Neural progenitor cell (in vitro differentiated cells): ENCODE measurements around the gene PRSS57. TPM values are rescaled to one million over a fixed set of nuclear protein-coding genes. Genes with fewer than 3 reads are reported as not detected.

ENCODE experiments used
- DNase-seq: peaks from one replicate; pipeline ENCODE4 v3.0.0-alpha.2; 2016; ENCODE audit warnings: low spot score
- H2AFZ ChIP-seq: fragments of 200-600 bp; sonication (generic); replicated peaks from 2 replicates; pipeline ENCODE4 v1.6.1; 2016; ENCODE audit warnings: antibody characterized with exemption
- H3F3A ChIP-seq: fragments of 200-600 bp; sonication (generic); 2 replicates; pipeline ENCODE4 v1.6.1; 2016; ENCODE audit warnings: antibody characterized with exemption, low read depth
- H3K27ac ChIP-seq: fragments of 200-600 bp; sonication (generic); 2 replicates; pipeline ENCODE4 v1.5.1; 2016; ENCODE audit warnings: mild to moderate bottlenecking
- H3K27me3 ChIP-seq: fragments of 200-600 bp; sonication (generic); 2 replicates; pipeline ENCODE4 v1.6.1; 2016; ENCODE audit warnings: mild to moderate bottlenecking, moderate library complexity
- H3K36me3 ChIP-seq: fragments of 200-600 bp; sonication (generic); 2 replicates; pipeline ENCODE4 v1.5.1; 2016
- H3K4me1 ChIP-seq: fragments of 200-600 bp; sonication (generic); 2 replicates; pipeline ENCODE4 v1.6.1; 2016; ENCODE audit warnings: mixed run types
- H3K4me2 ChIP-seq: fragments of 200-600 bp; sonication (generic); 2 replicates; pipeline ENCODE4 v1.6.1; 2016
- H3K4me3 ChIP-seq: fragments of 200-600 bp; sonication (generic); 2 replicates; pipeline ENCODE4 v1.5.1; 2016
- H3K79me2 ChIP-seq: fragments of 200-600 bp; sonication (generic); 2 replicates; pipeline ENCODE4 v1.6.1; 2016; ENCODE audit warnings: low read depth
- H3K9ac ChIP-seq: fragments of 200-600 bp; sonication (generic); 2 replicates; pipeline ENCODE4 v1.6.1; 2016
- H3K9me3 ChIP-seq: fragments of 200-600 bp; sonication (generic); 2 replicates; pipeline ENCODE4 v1.5.1; 2016; ENCODE audit warnings: low read depth
- H4K20me1 ChIP-seq: fragments of 200-600 bp; sonication (generic); 2 replicates; pipeline ENCODE4 v1.6.1; 2016; ENCODE audit warnings: low read depth
- H3K27ac Mint-ChIP-seq: 3 replicates; pipeline ENCODE4 v1.8.0; 2021; ENCODE audit warnings: mixed read lengths
- H3K27me3 Mint-ChIP-seq: 2 replicates; pipeline ENCODE4 v1.8.0; 2022; ENCODE audit warnings: low read depth, mild to moderate bottlenecking, inconsistent platforms, moderate library complexity, mixed read lengths; ENCODE audit not compliant: insufficient read depth
- H3K36me3 Mint-ChIP-seq: 3 replicates; pipeline ENCODE4 v1.8.0; 2021; ENCODE audit warnings: mixed read lengths
- H3K4me1 Mint-ChIP-seq: 3 replicates; pipeline ENCODE4 v1.8.0; 2021; ENCODE audit warnings: mixed read lengths
- H3K4me3 Mint-ChIP-seq: 3 replicates; pipeline ENCODE4 v1.8.0; 2021; ENCODE audit warnings: mild to moderate bottlenecking, moderate library complexity, mixed read lengths
- H3K9me3 Mint-ChIP-seq: 3 replicates; pipeline ENCODE4 v1.8.0; 2020; ENCODE audit warnings: mixed read lengths
- EZH2 ChIP-seq: fragments of 200-600 bp; sonication (generic); IDR thresholded peaks from 2 replicates; pipeline ENCODE4 v1.6.1; 2017; ENCODE audit warnings: antibody characterized with exemption, mild to moderate bottlenecking, moderate library complexity
- EZH2phosphoT487 ChIP-seq: fragments of 200-600 bp; sonication (generic); IDR thresholded peaks from 2 replicates; pipeline ENCODE4 v1.6.1; 2017; ENCODE audit warnings: antibody characterized with exemption
- total RNA-seq: library from RNA; depleted of rRNA; stranded (reverse); fragments of >200 nt; gene quantifications from 2 replicates; pipeline ENCODE4 v1.2.3, GENCODE V29; 2015; ENCODE audit warnings: low replicate concordance
- TF ChIP-seq, protein P1 (sequence below): fragments of 200-600 bp; sonication (generic); IDR thresholded peaks from 2 replicates; pipeline ENCODE4 v1.5.1; 2017; ENCODE audit warnings: antibody characterized with exemption, mild to moderate bottlenecking

The PRSS57 gene
- total RNA-seq, 1 donor from 2014 or later: not detected

DNA sequence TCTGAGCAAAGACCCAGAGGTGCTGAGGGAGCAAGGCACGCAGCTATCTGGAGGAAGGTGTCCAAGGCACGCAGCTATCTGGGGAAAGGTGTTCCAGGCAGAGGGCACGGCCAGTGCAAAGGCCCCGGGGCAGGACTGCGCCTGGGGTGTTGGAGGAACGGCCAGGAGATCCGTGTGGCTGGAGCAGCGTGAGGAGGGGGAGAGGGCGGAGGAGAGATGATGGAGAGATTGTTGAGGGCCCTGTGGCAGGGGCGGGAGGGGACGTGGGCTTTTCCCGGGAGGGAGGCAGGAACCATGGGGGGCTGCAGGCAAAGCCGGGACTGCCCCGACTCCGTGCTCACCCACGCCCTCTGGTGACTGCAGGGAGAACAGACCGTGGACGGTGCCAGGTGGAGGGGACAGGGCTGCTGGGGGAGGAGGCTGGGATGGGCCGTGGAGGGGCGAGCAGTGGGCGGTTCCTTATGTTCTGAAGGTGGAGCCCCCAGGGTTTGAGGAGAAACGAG lies 42.4 kb upstream of the PRSS57 start:
- Histone ChIP-seq H2AFZ (no peak overlapping the region), H4K20me1 (peaks cover 6% of the 10 kb centered on the region), H3K4me1 (no peaks in the 10 kb centered on the region), H3F3A (peaks cover 4% of the 10 kb centered on the region), H3K9me3 (no peaks in the 10 kb centered on the region), H3K27me3 (no peaks in the 10 kb centered on the region), H3K36me3 (no peaks in the 10 kb centered on the region), H3K27ac (no peak overlapping the region), H3K4me3 (no peak overlapping the region), H3K79me2 (no peaks in the 10 kb centered on the region), H3K4me2 (no peak overlapping the region), H3K9ac (no peak overlapping the region)
- peaks cover 8% of the 10 kb centered on the region for H3K36me3 Mint-ChIP-seq
- H3K27me3 Mint-ChIP-seq: peaks cover 3% of the 10 kb centered on the region
- no peak overlapping the region for H3K27ac Mint-ChIP-seq
- H3K4me3 Mint-ChIP-seq: no peak overlapping the region
- H3K4me1 Mint-ChIP-seq: peaks cover 7% of the 10 kb centered on the region
- peak; percentile 63 for DNase-seq
- no peak for TF ChIP-seq EZH2
- TF ChIP-seq, protein P1, sequence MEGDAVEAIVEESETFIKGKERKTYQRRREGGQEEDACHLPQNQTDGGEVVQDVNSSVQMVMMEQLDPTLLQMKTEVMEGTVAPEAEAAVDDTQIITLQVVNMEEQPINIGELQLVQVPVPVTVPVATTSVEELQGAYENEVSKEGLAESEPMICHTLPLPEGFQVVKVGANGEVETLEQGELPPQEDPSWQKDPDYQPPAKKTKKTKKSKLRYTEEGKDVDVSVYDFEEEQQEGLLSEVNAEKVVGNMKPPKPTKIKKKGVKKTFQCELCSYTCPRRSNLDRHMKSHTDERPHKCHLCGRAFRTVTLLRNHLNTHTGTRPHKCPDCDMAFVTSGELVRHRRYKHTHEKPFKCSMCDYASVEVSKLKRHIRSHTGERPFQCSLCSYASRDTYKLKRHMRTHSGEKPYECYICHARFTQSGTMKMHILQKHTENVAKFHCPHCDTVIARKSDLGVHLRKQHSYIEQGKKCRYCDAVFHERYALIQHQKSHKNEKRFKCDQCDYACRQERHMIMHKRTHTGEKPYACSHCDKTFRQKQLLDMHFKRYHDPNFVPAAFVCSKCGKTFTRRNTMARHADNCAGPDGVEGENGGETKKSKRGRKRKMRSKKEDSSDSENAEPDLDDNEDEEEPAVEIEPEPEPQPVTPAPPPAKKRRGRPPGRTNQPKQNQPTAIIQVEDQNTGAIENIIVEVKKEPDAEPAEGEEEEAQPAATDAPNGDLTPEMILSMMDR: peak; percentile 53
- TF ChIP-seq EZH2phosphoT487: no peak
- H3K9me3 Mint-ChIP-seq: no peaks in the 10 kb centered on the region

DNA sequence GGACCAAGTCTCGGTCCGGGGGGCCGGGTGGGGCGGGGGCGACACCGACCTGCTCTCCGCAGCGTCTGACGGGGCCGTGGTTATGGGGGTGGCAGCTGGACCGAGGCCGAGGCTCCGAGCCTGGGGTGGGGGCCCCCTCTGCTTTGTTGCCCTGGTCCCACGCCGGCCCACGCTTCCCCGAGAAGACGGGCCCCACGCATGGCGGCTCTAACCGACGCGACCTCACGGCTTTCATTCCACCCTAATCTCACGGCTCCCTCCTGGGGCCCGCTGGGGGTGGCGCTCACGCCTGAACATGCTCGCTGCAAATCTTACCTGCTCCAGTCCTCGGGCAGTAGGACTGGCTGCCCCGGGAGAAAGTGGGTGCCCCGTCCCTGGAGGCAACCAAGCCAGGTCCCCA lies 40.9 kb upstream of the PRSS57 start:
- H3K27ac Mint-ChIP-seq: no peak overlapping the region
- no peak overlapping the region for H2AFZ ChIP-seq
- DNase-seq: no peak
- H3K27ac ChIP-seq: no peak overlapping the region
- H3K4me1 Mint-ChIP-seq: peaks cover 7% of the 10 kb centered on the region
- H3K9me3 ChIP-seq: no peaks in the 10 kb centered on the region
- no peak for TF ChIP-seq EZH2phosphoT487
- TF ChIP-seq, protein P1: no peak
- TF ChIP-seq EZH2: no peak
- peaks cover 3% of the 10 kb centered on the region for H3K27me3 Mint-ChIP-seq
- H3K27me3 ChIP-seq: no peaks in the 10 kb centered on the region
- H3K4me1 ChIP-seq: no peaks in the 10 kb centered on the region
- no peak overlapping the region for H3K4me3 Mint-ChIP-seq
- H3K79me2 ChIP-seq: no peaks in the 10 kb centered on the region
- no peak overlapping the region for H3K9ac ChIP-seq
- H3K4me2 ChIP-seq: no peak overlapping the region
- peaks cover 10% of the 10 kb centered on the region for H3K36me3 Mint-ChIP-seq
- no peak overlapping the region for H3K4me3 ChIP-seq
- H3F3A ChIP-seq: peaks cover 4% of the 10 kb centered on the region
- peaks cover 6% of the 10 kb centered on the region for H4K20me1 ChIP-seq
- H3K36me3 ChIP-seq: no peaks in the 10 kb centered on the region
- H3K9me3 Mint-ChIP-seq: no peaks in the 10 kb centered on the region

DNA sequence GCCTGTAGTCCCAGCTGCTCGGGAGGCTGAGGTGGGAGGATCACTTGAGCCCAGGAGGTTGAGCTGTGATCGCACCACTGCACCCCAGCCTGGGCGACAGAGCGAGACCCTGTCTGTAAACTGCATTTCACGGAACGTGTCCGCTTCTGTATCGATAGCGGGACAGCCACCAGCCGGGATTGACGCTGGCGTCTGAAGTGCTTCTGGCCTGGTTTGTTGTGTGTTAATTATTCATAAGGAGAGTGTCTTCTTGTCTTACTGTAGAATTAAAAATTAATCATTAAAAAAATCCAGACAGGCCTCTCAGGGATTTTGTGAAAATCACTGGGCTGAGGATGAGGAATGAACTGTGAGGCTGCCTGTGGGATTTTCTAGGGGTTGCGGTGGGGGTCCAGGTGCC lies 39.5 kb upstream of the PRSS57 start:
- H3K4me2 ChIP-seq: no peak overlapping the region
- Mint-ChIP-seq H3K27me3 (peaks cover 3% of the 10 kb centered on the region), H3K27ac (no peak overlapping the region), H3K4me1 (peaks cover 5% of the 10 kb centered on the region), H3K36me3 (peaks cover 10% of the 10 kb centered on the region), H3K9me3 (no peaks in the 10 kb centered on the region), H3K4me3 (no peak overlapping the region)
- DNase-seq: no peak
- H3K9me3 ChIP-seq: no peaks in the 10 kb centered on the region
- H3K27me3 ChIP-seq: no peaks in the 10 kb centered on the region
- peaks cover 6% of the 10 kb centered on the region for H4K20me1 ChIP-seq
- no peaks in the 10 kb centered on the region for H3K79me2 ChIP-seq
- no peak overlapping the region for H3K27ac ChIP-seq
- TF ChIP-seq, protein P1: no peak
- TF ChIP-seq EZH2phosphoT487: no peak
- TF ChIP-seq EZH2: no peak
- no peaks in the 10 kb centered on the region for H3K4me1 ChIP-seq
- H3K4me3 ChIP-seq: no peak overlapping the region
- H2AFZ ChIP-seq: no peak overlapping the region
- no peak overlapping the region for H3K9ac ChIP-seq
- H3K36me3 ChIP-seq: no peaks in the 10 kb centered on the region
- H3F3A ChIP-seq: peaks cover 4% of the 10 kb centered on the region
